ENCODE results near the gene PDE8B.

Gene PDE8B

GRCh38 chr5:77407152-77407551 lies 196.7 kb downstream of the PDE8B start:
- no peak for ATAC-seq (ENCODE audit: insufficient read depth, low read depth)
- H3K4me1 ChIP-seq (ENCODE audit: insufficient read depth, low read length) = no peaks in the 10 kb centered on the region
- H3K9ac ChIP-seq (ENCODE audit: low read depth, low read length) = no peak overlapping the region
- H3K4me3 ChIP-seq (ENCODE audit: low read depth in 1 of 2, low read length in 2 of 2) = no peak overlapping the region
- no peak overlapping the region for H2AFZ ChIP-seq (ENCODE audit: low read depth, low read length)
- TF ChIP-seq, protein P1, sequence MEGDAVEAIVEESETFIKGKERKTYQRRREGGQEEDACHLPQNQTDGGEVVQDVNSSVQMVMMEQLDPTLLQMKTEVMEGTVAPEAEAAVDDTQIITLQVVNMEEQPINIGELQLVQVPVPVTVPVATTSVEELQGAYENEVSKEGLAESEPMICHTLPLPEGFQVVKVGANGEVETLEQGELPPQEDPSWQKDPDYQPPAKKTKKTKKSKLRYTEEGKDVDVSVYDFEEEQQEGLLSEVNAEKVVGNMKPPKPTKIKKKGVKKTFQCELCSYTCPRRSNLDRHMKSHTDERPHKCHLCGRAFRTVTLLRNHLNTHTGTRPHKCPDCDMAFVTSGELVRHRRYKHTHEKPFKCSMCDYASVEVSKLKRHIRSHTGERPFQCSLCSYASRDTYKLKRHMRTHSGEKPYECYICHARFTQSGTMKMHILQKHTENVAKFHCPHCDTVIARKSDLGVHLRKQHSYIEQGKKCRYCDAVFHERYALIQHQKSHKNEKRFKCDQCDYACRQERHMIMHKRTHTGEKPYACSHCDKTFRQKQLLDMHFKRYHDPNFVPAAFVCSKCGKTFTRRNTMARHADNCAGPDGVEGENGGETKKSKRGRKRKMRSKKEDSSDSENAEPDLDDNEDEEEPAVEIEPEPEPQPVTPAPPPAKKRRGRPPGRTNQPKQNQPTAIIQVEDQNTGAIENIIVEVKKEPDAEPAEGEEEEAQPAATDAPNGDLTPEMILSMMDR (IDR thresholded peaks at IDR 0.05; ENCODE audit: borderline replicate concordance, extremely low read depth, low read length, poor library complexity, severe bottlenecking) = no peak
- TF ChIP-seq EZH2 (IDR thresholded peaks at IDR 0.05; ENCODE audit: borderline replicate concordance, low read depth, low read length, severe bottlenecking) = no peak
- H3K27me3 ChIP-seq (ENCODE audit: insufficient read depth, low read length, poor library complexity) = no peaks in the 10 kb centered on the region
- H3K4me2 ChIP-seq (ENCODE audit: insufficient read depth, low read length) = no peak overlapping the region
- H4K20me1 ChIP-seq (ENCODE audit: insufficient read depth, low read length) = no peaks in the 10 kb centered on the region
- no peak overlapping the region for H3K27ac ChIP-seq (ENCODE audit: low read length)
- no peaks in the 10 kb centered on the region for H3K9me3 ChIP-seq (ENCODE audit: insufficient read depth, low read length, severe bottlenecking)
- DNase-seq = no peak
- H3K36me3 ChIP-seq (ENCODE audit: insufficient read depth, low read length) = no peaks in the 10 kb centered on the region
- H3K79me2 ChIP-seq (ENCODE audit: insufficient read depth, low read length) = no peaks in the 10 kb centered on the region

GRCh38 chr5:77409870-77410621 lies 199.6 kb downstream of the PDE8B start:
- no peak for DNase-seq
- Histone ChIP-seq H4K20me1 (ENCODE audit: insufficient read depth, low read length) (no peaks in the 10 kb centered on the region), H3K27me3 (ENCODE audit: insufficient read depth, low read length, poor library complexity) (no peaks in the 10 kb centered on the region), H3K36me3 (ENCODE audit: insufficient read depth, low read length) (no peaks in the 10 kb centered on the region), H3K27ac (ENCODE audit: low read length) (no peak overlapping the region), H2AFZ (ENCODE audit: low read depth, low read length) (no peak overlapping the region), H3K9ac (ENCODE audit: low read depth, low read length) (no peak overlapping the region), H3K4me2 (ENCODE audit: insufficient read depth, low read length) (no peak overlapping the region), H3K79me2 (ENCODE audit: insufficient read depth, low read length) (no peaks in the 10 kb centered on the region), H3K4me3 (ENCODE audit: low read depth in 1 of 2, low read length in 2 of 2) (no peak overlapping the region), H3K9me3 (ENCODE audit: insufficient read depth, low read length, severe bottlenecking) (no peaks in the 10 kb centered on the region), H3K4me1 (ENCODE audit: insufficient read depth, low read length) (no peaks in the 10 kb centered on the region)
- TF ChIP-seq EZH2 (IDR thresholded peaks at IDR 0.05; ENCODE audit: borderline replicate concordance, low read depth, low read length, severe bottlenecking) = no peak
- TF ChIP-seq, protein P1 (IDR thresholded peaks at IDR 0.05; ENCODE audit: borderline replicate concordance, extremely low read depth, low read length, poor library complexity, severe bottlenecking) = no peak
- no peak for ATAC-seq (ENCODE audit: insufficient read depth, low read depth)

GRCh38 chr5:77413049-77413448 lies 202.6 kb downstream of the PDE8B start:
- H3K79me2 ChIP-seq (ENCODE audit: insufficient read depth, low read length) = no peaks in the 10 kb centered on the region
- no peaks in the 10 kb centered on the region for H3K4me1 ChIP-seq (ENCODE audit: insufficient read depth, low read length)
- H3K27me3 ChIP-seq (ENCODE audit: insufficient read depth, low read length, poor library complexity) = no peaks in the 10 kb centered on the region
- H2AFZ ChIP-seq (ENCODE audit: low read depth, low read length) = no peak overlapping the region
- H3K9ac ChIP-seq (ENCODE audit: low read depth, low read length) = no peak overlapping the region
- no peaks in the 10 kb centered on the region for H3K9me3 ChIP-seq (ENCODE audit: insufficient read depth, low read length, severe bottlenecking)
- no peaks in the 10 kb centered on the region for H4K20me1 ChIP-seq (ENCODE audit: insufficient read depth, low read length)
- H3K4me2 ChIP-seq (ENCODE audit: insufficient read depth, low read length) = no peak overlapping the region
- DNase-seq (no peak), ATAC-seq (ENCODE audit: insufficient read depth, low read depth) (no peak)
- TF ChIP-seq, protein P1 (IDR thresholded peaks at IDR 0.05; ENCODE audit: borderline replicate concordance, extremely low read depth, low read length, poor library complexity, severe bottlenecking) = no peak
- TF ChIP-seq EZH2 (IDR thresholded peaks at IDR 0.05; ENCODE audit: borderline replicate concordance, low read depth, low read length, severe bottlenecking) = no peak
- no peaks in the 10 kb centered on the region for H3K36me3 ChIP-seq (ENCODE audit: insufficient read depth, low read length)
- no peak overlapping the region for H3K4me3 ChIP-seq (ENCODE audit: low read depth in 1 of 2, low read length in 2 of 2)
- no peak overlapping the region for H3K27ac ChIP-seq (ENCODE audit: low read length)
